HuH-7.5 (cell line): ENCODE measurements around the gene ATP5PD.
A peak's percentile ranks its signal among the peaks of the same experiment; 100 is the strongest.
"Not testable (repeated sequence)": the region's sequence is repeated elsewhere in the genome, so short reads cannot be mapped to it uniquely, and the experiment has no call there.

Source experiments
- DNase-seq: peaks from one replicate; pipeline ENCODE4 v3.0.0; 2011; ENCODE audit warnings: low spot score

ATP5PD gene

DNA sequence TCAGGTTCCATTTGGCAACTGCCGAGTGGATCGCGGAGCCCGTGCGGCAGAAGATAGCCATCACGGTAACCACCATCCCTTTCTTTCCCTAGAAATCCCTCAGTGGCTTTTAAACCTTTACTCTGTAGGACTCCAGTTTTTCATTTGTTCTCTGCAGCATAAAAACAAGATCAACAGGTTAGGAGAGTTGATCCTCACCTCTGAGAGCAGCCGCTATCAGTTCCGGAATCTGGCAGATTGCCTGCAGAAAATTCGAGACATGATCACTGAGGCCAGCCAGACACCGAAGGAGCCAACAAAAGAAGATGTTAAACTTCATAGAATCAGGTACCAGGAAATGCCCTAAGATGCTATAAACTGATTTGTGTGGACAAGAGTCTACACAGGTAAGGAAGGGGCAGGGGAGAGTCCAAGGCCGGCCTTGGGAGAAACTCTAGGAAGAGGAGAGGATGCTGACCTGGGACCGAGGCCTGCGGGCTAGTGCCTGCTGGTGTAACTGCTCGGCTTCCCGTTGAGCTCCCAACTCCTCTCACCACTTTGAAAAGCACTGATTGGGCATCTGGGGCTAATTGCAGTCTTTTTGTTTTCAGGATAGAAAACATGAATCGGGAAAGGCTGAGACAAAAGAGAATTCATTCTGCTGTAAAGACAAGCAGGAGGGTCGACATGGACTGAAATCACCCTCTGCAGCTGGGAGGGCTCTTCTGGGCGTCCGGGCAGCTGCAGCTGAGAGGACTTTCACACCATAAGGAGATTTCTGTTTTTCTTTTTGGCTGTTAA, 26.2 kb downstream of the ATP5PD start:
- no peak for DNase-seq

DNA sequence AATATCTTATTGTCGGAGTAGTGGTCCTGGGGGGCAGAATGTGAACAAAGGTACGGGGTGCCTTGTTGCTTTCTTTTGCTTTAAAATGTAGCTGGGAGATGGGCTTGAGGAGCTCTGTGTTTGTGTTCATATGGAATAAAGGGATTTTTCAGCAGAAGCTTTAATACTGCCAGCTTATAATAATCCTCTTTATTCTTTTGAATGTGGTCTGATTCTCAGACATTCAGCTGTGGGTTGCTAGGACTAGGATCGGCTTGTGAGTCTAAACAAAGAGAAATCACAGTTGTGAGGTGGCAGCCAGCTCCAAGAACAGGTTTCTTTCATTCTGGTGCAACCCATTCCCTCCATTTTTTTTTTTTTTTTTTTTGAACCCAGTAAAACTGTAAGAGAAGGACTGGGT, 27.1 kb downstream of the ATP5PD start:
- no peak for DNase-seq

DNA sequence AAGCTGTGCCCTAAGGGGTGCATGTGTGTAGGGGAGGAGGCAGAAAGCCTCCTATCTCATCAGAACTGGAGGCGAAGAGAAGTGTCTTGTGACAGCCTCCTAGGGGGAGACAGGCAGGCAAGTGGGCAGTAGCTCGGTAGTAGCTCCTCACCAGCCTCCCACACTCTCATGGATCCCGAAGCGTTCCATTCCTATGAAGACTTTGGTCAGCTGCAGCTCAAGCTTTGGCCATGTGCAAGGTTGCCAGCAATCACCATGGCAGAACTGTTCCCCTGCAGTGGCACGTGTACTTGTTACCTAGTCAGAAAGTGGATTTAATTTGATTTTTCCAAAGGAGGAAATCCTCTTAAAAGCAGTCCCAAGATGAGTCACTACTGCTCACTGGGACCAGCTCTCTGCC, 27.6 kb downstream of the ATP5PD start:
- DNase-seq, result no peak

- no peak for DNase-seq
Measured at GRCh38 chr17:75013092-75013559, 33.6 kb downstream of the ATP5PD start.

- peak; percentile 79 for DNase-seq
Measured at GRCh38 chr17:75012346-75013091, 34.2 kb downstream of the ATP5PD start, which contains the start of gene MRPL58. Gene MRPL58, plus strand, starts transcription at chr17:75012670. Its CDS starts 17 bp downstream, at chr17:75012687.

DNA sequence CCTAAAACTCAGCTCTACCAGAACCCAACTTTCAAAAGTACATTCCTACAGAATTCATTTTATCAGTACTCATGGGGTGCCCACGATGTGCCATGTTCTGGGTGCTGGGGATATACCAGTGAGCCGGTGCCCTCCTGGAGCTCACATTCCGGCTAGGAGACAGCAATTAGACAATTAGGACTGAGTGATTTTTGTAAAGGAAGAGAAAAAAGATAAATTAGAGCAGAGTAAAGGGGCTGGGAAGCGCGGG, 34.7 kb downstream of the ATP5PD start:
- DNase-seq, result no peak

GRCh38 chr17:75011401-75012095, 35.2 kb downstream of the ATP5PD start:
- no peak for DNase-seq

DNA sequence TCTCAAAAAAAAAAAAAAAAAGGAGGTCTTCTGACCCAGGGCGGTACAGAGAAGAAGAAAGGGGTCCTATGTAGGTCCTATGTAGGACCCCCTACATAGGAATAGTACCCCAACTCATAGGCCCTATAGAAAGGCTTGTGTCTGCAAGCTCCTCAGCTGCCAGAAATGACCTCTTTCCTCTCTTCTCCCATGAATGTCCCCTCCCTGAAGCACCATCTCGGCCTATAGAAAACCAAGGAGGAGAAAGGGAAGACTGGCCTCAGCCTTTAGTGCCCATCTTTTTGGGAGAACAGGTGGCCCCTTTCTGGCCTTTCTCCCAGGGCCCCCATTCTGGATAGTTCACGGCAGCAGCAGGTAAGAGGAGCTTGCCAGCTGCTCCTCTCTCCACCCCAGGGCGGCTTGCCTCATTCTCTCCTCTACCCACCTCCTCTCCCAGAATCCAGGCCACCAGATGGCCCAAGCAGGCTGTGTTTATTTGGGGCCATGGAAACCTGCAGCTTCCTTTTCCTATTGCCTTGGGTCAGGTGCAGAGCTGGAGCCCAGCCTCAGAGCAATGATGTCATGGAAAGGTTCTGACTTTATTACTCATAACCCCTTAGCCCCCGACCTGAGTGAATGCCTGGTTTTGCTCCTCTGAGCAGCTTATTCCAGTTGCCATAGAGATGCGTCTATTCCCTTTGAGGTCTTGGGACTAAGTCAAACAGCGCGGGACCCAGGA, 35.9 kb downstream of the ATP5PD start:
- DNase-seq, result no peak

GRCh38 chr17:75009139-75009724, 37.5 kb downstream of the ATP5PD start:
- no peak for DNase-seq

DNA sequence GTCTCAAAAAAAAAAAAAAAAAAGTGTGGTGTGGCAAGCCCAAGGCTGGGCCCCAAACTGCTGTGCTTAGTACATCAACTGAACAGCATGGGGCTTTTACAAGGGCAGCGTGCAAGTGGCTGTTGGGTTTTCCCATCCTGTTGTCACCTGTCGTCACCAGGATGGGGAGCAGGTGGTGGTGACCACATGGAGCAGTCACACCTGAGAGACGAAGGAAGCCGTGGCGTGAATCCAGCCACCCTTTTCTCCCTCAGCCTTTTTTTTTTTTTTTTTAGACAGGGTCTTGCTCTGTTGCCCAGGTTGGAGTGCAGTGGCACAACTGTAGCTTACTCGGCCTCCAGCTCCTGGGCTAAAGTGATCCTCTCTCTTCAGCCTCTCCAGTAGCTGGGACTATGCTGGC, 38.4 kb downstream of the ATP5PD start:
- no peak for DNase-seq

GRCh38 chr17:75006653-75007052, 40.1 kb downstream of the ATP5PD start:
- peak; percentile 37 for DNase-seq

DNA sequence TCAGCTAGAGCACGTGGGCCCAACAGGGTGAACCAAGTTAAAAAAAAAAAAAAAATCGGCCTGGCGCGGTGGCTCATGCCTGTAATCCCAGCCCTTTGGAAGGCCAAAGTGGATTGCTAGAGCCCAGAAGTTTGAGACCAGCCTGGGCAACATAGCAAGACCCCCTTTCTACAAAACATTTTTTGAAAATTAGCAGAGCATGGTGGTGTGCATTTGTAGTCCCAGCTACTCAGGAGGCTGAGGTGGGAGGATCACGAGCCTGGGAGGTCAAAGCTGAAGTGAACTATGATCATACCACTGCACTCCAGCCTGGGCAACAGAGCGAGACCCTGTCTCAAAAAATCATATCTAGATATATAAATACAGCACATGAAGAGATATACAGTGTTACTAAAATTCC, 40.7 kb downstream of the ATP5PD start:
- not testable (repeated sequence) for DNase-seq

GRCh38 chr17:75005291-75005690, 41.5 kb downstream of the ATP5PD start:
- no peak for DNase-seq

DNA sequence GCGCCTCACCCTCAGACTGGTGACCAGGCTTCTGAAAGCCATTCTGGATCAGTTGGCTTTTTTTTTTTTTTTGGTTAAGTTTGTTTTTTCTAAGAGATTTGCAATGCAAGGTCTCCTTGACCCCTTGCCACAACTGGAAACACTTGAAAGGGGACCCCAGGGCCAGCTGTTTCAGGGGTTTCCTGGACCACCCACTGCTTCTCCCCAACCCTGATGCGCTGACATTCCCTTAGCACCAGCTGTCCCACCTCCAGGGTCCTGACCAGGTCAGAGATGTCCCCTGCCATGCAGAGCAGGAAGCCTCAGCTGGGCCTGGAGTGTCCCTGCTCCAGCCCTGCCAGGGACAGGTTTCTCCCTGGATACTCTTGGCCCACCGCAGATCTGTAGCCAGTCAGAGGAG, 42.4 kb downstream of the ATP5PD start:
- no peak for DNase-seq

GRCh38 chr17:75003957-75004355, 42.8 kb downstream of the ATP5PD start:
- no peak for DNase-seq

DNA sequence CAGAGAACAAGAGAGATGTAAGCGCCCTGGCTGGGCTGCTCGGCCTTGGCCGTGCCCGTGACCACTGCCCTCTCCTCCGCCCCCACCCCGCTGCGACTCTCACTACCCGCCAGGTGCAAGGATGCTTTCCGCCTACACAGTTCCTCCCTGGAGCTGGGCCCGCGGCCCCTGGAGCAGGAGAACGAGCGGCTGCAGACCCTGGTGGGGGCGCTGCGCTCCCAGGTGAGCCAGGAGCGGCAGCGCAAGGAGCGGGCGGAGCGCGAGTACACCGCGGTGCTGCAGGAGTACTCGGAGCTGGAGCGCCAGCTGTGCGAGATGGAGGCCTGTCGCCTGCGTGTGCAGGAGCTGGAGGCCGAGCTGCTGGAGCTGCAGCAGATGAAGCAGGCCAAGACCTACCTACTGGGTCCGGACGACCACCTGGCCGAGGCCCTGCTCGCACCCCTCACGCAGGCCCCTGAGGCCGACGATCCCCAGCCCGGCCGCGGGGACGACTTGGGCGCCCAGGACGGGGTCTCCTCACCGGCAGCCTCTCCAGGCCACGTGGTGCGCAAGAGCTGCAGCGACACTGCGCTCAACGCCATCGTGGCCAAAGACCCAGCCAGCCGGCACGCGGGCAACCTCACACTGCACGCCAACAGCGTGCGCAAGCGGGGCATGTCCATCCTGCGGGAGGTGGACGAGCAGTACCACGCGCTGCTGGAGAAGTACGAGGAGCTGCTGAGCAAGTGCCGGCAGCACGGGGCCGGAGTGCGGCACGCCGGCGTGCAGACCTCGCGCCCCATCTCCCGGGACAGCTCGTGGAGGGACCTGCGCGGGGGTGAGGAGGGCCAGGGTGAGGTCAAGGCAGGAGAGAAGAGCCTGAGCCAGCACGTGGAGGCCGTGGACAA, 43.5 kb downstream of the ATP5PD start:
- no peak for DNase-seq

- no peak for DNase-seq
Measured at GRCh38 chr17:75001915-75002843, 44.6 kb downstream of the ATP5PD start.

DNA sequence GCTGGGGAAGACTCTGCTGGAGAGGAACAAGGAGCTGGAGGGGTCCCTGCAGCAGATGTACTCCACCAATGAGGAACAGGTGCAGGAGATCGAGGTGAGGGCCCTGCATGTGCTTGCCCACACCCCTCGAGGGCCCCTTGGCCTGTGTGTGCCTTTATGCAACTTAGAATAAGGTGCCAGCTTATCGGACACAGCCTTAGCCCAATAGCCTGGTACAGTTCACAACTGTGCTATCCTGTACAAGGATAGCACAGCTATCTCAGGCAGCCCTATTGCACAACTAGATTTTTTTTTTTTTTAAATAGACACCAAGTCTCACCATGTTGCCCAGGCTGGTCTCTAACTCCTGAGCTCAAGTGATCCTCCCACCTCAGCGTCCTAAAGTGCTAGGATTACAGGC, 47.2 kb downstream of the ATP5PD start:
- DNase-seq, result no peak

- no peak for DNase-seq
Measured at GRCh38 chr17:74998783-74999182, 48.0 kb downstream of the ATP5PD start.

GRCh38 chr17:74995847-74996246, 50.9 kb downstream of the ATP5PD start:
- DNase-seq, result no peak
